ENCODE data around the gene EFNA5.
"Not testable (repeated sequence)": the region's sequence is repeated elsewhere in the genome, so short reads cannot be mapped to it uniquely, and the experiment has no call there.

EFNA5 gene

DNA sequence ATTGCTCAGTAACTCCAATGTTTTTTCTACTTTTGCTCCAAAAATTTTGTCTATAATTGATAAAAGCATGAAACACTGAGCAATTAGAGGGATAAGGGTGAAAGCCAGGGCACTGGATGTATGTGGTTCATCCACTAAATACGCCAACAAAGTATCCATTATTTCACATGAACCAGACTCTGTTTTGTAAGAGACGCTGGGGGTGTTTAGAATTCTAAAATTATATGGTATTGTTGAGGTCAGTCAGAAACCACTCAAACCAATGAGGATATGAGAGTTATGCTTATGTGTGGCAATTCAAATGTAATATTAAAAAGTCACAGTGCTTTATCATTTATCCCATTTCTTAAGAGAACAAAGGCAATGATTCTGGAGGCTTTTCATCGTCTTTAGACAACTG, 220.2 kb downstream of the EFNA5 start:
- no peak for DNase-seq

- no peak for DNase-seq
Observed at GRCh38 chr5:107449369-107449768, 221.4 kb downstream of the EFNA5 start.

GRCh38 chr5:107447587-107447986, 223.2 kb downstream of the EFNA5 start:
- no peak for DNase-seq

DNA sequence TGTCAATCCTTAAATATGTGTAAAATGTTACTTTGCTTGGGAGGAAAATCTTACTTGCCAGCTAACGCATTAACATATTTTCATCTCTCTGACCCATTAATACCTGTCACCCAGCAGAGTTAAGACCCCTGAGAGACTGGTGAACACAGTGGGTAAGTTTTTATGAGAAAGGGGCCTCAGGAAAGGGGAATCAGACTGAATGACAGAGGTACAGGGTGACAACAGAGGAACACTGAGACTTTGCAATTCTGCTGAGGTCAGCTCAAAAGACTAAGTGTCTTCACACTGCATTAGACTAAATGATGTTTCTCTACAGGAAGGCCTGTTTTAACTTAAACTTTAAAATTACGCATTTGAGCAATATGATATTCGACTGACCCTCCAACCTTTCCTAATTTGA, 223.8 kb downstream of the EFNA5 start:
- DNase-seq, result no peak

DNA sequence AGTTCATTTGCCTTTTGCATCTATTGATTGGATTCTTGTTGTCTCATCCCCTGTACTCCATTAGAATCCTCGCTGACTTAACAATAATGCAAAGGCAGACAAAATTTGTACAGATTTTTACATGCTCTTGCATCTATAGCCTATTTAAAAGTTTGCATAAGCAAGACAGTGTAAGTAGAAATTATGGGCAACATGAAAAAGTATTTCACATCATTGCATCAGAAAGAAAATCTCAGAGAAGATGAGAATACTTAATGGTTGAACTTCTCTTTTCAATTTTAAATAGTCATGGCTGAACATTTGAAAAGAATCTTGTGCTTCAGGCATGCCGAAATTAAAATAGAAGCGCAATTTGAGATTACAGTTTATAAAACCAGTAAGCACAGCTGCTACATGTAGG, 226.4 kb downstream of the EFNA5 start:
- DNase-seq, result no peak

DNA sequence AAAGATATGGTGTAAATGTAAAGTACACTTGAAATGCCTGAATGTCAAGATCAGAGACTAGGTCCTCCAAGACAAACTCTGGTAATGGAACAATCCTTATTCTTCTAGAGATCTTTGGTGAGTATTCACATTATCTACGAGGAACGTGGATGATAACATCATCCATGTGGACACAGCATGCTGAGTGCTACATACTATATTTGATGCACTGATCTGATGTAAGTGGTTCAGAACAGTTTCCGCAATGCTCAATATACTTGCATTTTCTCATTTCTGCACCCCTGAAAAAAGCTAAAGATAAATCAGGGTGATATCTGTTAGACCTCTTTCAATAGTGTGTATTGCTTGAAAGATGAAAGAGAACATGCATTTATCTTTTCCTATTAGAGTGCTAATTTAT, 226.8 kb downstream of the EFNA5 start:
- no peak for DNase-seq

DNA sequence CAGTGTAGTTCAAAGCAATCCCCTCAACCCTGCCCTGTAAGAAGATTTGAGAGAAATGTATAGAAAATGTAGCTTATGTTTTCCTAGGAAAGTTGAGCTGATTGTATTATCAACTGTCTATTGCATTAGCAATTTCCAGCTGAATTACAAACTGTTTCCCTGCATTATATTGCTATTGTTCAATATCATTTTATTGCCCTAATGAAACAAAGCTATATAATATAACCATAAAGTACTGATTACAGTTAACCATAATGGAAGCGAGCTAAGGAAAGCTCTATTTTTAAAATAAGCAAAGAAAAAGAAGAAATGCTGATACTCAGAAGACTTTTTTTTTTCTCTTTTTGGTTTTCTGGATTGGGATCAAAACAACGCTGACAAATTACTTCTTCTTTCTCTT, 228.3 kb downstream of the EFNA5 start:
- no peak for DNase-seq

- no peak for DNase-seq
Observed at GRCh38 chr5:107439832-107440231, 230.9 kb downstream of the EFNA5 start.

- no peak for DNase-seq
Observed at GRCh38 chr5:107437986-107438510, 232.7 kb downstream of the EFNA5 start.

- DNase-seq, result no peak
Observed at GRCh38 chr5:107437154-107437553, 233.6 kb downstream of the EFNA5 start.

- no peak for DNase-seq
Observed at GRCh38 chr5:107436201-107436600, 234.5 kb downstream of the EFNA5 start.

DNA sequence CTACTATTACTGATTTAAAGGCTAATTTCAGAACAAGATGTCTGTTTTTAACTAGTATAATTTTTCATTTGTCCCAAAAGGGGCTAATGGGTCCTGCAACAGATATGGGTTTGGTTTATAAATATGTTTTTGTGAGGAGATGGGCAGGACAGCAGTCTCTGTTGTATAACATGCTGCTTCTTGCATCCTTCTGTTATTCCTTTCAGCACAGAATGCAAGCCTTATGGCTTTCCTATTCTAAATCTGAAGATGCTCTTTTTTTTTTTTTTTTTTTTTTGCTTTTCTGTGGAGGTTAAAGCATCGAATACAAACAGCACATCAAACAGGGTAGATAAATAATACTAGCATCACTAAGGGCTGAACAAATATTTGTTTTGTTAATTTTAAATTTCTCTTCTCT, 235.7 kb downstream of the EFNA5 start:
- DNase-seq, result no peak

GRCh38 chr5:107433646-107434045, 237.1 kb downstream of the EFNA5 start:
- DNase-seq, result not testable (repeated sequence)

- no peak for DNase-seq
Observed at GRCh38 chr5:107431998-107432397, 238.7 kb downstream of the EFNA5 start.

DNA sequence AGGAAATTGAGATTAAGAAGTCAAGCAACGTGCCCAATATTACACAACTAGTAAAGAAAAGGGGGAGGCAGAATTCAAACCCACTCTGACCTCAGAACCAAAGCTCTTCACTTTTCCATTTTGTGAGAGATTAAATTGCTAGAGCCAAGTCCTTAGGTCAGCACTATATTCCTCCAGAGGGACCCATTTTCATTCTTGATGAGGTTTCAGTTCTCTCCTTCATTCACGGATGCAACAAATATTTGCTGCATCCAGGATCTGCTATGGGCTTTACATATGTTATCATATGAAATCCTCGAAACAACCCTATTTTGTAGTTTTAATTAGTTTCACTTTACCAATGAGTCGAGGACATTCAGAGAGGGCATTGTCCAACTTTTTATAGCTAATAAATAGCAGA, 239.2 kb downstream of the EFNA5 start:
- no peak for DNase-seq

DNA sequence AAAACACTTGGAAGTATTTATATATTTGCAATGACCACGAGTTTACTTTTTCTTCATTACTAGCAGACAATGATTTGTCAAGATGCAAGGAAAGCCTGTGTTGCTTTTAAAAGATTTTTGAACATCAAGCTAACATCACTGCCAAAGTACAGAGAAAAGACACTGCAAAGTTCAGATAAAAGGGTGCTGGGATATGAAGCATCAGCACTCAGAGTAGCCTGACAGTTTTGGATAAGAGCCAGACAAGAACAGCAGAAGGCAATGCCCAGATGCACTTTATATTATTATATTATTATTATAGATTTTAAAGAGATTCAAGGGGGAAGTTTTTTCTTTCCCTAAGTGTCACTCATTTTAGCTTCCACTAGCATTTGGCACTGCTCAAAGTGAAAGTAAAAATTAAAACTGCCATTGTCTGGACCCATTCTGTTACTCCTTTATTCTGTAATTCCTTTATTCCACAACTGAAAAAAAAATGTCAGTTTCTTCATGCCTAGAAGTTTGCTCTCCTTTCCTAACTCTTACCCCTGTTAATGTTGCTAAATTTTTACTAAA, 240.6 kb downstream of the EFNA5 start:
- DNase-seq, result no peak

DNA sequence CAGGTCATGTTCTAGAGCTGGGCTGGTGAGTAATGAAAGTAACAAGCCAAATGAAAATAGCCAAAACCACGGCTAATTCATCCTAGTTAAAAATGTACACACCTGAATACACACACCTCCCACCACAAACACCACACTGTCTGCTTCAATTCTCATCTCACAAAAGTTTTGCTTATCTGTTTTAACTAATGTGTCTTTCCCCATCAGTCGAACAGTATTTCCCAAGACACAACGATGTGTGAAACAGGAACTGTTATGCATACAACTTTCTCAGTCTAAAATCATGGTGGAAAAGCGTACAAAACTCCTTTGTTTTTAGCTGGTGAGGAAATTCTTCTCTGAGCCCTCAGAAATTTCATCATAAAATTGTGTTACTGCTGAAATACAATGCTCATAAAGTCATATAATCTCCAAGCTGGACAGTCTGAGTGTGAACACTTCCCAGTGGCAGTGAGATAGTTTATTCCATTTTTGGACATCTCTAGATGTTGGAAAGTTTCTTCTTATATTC, 242.4 kb downstream of the EFNA5 start:
- no peak for DNase-seq

DNA sequence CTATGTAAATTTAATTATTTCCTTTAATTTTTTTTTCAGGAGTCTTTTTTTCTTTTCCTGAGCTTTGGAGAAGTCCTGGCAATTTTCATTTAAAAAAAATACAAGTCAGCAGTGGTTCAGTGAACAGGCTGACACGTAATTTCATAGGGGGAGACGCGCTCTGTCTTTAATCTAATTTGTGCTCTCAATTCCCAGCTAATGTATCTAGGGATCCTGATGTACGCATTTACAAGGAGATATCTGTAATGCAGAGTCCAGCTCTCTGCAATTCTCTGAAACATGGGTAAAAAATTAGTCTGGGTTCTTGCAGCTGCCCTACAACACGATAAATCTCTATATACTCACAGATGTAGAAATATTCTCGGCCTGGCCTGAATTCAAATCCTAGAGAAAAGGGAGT, 243.9 kb downstream of the EFNA5 start:
- no peak for DNase-seq

DNA sequence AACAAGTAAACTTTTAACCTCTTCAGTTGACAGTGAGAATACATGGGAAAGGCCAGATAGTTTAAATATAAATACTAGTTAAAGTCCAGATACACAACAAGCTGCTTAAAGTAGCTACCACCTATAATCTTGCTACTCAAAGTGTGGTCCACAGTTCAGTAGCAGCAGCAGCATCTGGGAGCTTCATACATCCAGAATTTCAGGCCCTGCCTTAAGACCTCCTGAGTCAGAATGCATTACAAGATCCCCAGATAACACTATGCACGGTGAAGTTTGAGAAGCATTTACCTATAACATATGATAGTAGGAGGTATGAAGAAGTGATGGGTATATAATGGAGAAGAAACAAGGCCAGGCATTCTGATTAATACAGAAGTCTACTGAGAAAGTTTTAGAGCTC, 244.5 kb downstream of the EFNA5 start:
- no peak for DNase-seq

DNA sequence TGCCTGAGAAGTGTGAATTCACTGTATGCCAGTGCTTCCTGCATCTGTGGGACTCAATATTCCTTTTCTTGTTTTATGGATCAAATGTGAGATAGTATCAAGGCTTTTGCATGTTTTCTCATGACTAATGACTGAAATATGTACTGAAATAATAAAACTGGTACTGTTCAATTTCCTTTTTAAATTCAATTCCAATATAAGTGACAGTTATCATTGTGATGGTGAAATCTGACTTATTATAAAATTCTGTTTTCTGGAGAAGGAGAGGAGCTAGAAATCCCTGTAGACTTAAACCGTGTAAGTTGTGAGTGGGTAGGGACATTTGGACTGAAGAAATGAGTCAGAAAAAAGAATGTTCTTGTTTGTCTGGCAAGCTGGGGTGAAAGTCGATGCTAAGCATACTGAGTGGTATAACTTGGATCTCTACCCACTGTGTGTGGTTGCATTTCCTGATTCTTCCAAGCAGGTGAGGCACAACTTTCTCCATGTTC, 245.2 kb downstream of the EFNA5 start:
- no peak for DNase-seq

GRCh38 chr5:107424491-107424890, 246.2 kb downstream of the EFNA5 start:
- DNase-seq, result no peak

GRCh38 chr5:107422494-107422893, 248.2 kb downstream of the EFNA5 start:
- no peak for DNase-seq

DNA sequence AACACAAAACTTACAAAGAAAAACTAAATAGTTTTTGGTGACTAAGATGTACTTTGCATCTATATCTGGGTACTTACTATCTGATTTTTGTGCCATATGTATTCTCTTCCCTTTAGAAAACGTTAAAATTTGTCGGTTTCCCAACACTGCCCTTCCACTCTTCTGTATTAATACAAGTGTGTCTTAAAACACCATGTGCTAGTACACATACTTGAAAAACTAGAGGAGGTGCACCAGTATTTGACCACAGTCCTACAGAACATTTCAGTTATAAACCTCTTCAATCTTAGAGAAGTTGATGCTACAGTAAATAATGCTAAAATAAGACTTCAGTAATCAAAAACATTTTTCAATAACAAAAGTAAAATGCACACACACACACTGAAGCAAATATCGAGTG, 251.2 kb downstream of the EFNA5 start:
- DNase-seq, result no peak

GRCh38 chr5:107418902-107419301, 251.8 kb downstream of the EFNA5 start:
- DNase-seq, result no peak

DNA sequence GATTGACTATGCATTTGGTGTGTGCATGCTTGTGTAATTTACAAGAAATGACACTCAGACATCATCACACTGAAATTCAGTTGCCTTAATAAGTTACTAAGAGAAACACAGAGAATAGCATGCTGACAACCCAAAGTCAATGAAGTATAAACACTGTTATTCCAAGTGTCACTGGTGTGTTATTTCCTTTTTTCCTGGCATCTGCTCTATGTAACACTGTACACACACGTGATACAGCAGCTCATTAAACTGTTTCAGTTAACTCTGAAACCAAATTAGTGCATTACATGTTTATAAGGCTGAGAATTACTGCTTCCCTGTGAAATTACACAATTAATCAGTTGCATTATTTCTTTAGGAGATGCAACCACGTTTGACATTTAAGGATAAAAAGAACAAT, 252.7 kb downstream of the EFNA5 start:
- no peak for DNase-seq

Data from NCI-H2107 (cell line).